ENCODE results near the gene CCDC77. TPM values are rescaled to one million over a fixed set of nuclear protein-coding genes. Genes with fewer than 3 reads are reported as not detected.

Gene CCDC77
- total RNA-seq, 1 experiment from 2014 or later = 21.9 TPM

GRCh38 chr12:449203-449602, 47.8 kb downstream of the CCDC77 start:
- Histone ChIP-seq H3K4me1 (ENCODE audit: insufficient read depth, low read length) (no peaks in the 10 kb centered on the region), H3K23me2 (ENCODE audit: insufficient read length, low read depth, low read length, poor library complexity, severe bottlenecking) (no peaks in the 10 kb centered on the region), H2AFZ (ENCODE audit: low read length) (no peak overlapping the region), H3T11ph (ENCODE audit: low read length) (no peak overlapping the region), H3K9ac (ENCODE audit: extremely low read depth, insufficient read length, low read length) (no peak overlapping the region), H2BK20ac (ENCODE audit: low read depth, low read length, poor library complexity, severe bottlenecking) (no peak overlapping the region), H4K5ac (ENCODE audit: insufficient read length, low read depth, low read length) (no peak overlapping the region), H2AK5ac (ENCODE audit: insufficient read length, low read length) (no peak overlapping the region), H3K27ac (ENCODE audit: insufficient read length, low read depth, low read length) (no peak overlapping the region), H2BK12ac (ENCODE audit: insufficient read length, low read depth, low read length) (no peak overlapping the region), H3K56ac (ENCODE audit: insufficient read length, low read depth, low read length) (no peak overlapping the region), H4K91ac (ENCODE audit: insufficient read length, low read depth, low read length) (no peak overlapping the region), H3K79me2 (ENCODE audit: insufficient read depth, low read length) (no peaks in the 10 kb centered on the region), H4K20me1 (ENCODE audit: control insufficient read depth, insufficient read depth, insufficient read length) (no peaks in the 10 kb centered on the region), H3K18ac (ENCODE audit: insufficient read length, low read depth, low read length) (no peak overlapping the region), H2BK15ac (ENCODE audit: low read depth, low read length) (no peak overlapping the region), H3K27me3 (ENCODE audit: insufficient read depth, low read length) (no peaks in the 10 kb centered on the region), H3K14ac (ENCODE audit: insufficient read depth, low read length) (no peak overlapping the region), H3K4me2 (ENCODE audit: insufficient read depth, insufficient read length, low read length) (no peak overlapping the region), H3K9me3 (ENCODE audit: control insufficient read depth, low read depth, low read length) (no peaks in the 10 kb centered on the region), H3K23ac (ENCODE audit: insufficient read length, low read depth, low read length) (no peak overlapping the region), H4K8ac (replicated peaks; ENCODE audit: insufficient read length, low read depth, low read length) (no peak overlapping the region), H3K79me1 (ENCODE audit: insufficient read depth, low read depth, low read length, poor library complexity, severe bottlenecking) (no peaks in the 10 kb centered on the region), H2BK120ac (ENCODE audit: low read depth, low read length, poor library complexity, severe bottlenecking) (no peak overlapping the region), H2BK5ac (ENCODE audit: insufficient read length, low read length) (no peak overlapping the region), H3K4ac (ENCODE audit: low read depth, low read length) (no peak overlapping the region)
- DNase-seq = peak; percentile 10
- H3K9me3 Mint-ChIP-seq = peaks cover 13 to 29% of the 10 kb centered on the region in 2 experiments
- no peaks in the 10 kb centered on the region for H3K4me1 Mint-ChIP-seq
- H3K27me3 Mint-ChIP-seq (ENCODE audit: low read depth) = peaks cover 3% of the 10 kb centered on the region
- no peak for TF ChIP-seq CTCF (conservative IDR thresholded peaks at IDR 0.05)
- no peak overlapping the region for H3K27ac Mint-ChIP-seq
- H3K4me3 Mint-ChIP-seq = no peak overlapping the region
- WGBS (ENCODE audit: extremely low coverage, insufficient read length, low lambda C conversion rate) = no CpG with 5 or more reads among the region's 4 CpGs
- H3K36me3 Mint-ChIP-seq (ENCODE audit: insufficient read depth in 1 of 3, low read depth in 3 of 3) = peaks cover 10 to 27% (median 13%) of the 10 kb centered on the region in 3 experiments

Data from H9 (cell line).